Endodermal cell (in vitro differentiated cells): ENCODE results near the gene OR1I1. TPM values are rescaled to one million over a fixed set of nuclear protein-coding genes. Genes with fewer than 3 reads are reported as not detected.

Experiments used
- DNase-seq: peaks from one replicate; pipeline ENCODE4 v3.0.0-alpha.2; 2017
- H3K27ac ChIP-seq: 2 replicates; pipeline ENCODE4 v1.5.1; 2013; ENCODE audit warnings: mild to moderate bottlenecking, low read depth, low read length, moderate library complexity
- H3K27me3 ChIP-seq: 2 replicates; pipeline ENCODE4 v1.6.1; 2013; ENCODE audit warnings: mild to moderate bottlenecking, low read length, moderate library complexity; ENCODE audit not compliant: insufficient read depth, control insufficient read depth, poor library complexity, severe bottlenecking
- H3K36me3 ChIP-seq: 2 replicates; pipeline ENCODE4 v1.7.0; 2013; ENCODE audit warnings: mild to moderate bottlenecking, low read length, moderate library complexity; ENCODE audit not compliant: control insufficient read depth, insufficient read depth
- H3K4me1 ChIP-seq: one replicate; pipeline ENCODE4 v1.7.0; 2013; ENCODE audit warnings: low read length; ENCODE audit not compliant: control insufficient read depth, insufficient read depth
- H3K4me3 ChIP-seq: 2 replicates; pipeline ENCODE4 v1.5.1; 2013; ENCODE audit warnings: mild to moderate bottlenecking, low read length, moderate library complexity
- H3K9ac ChIP-seq: 2 replicates; pipeline ENCODE4 v1.6.1; 2013; ENCODE audit warnings: mild to moderate bottlenecking, low read length, moderate library complexity; ENCODE audit not compliant: poor library complexity, severe bottlenecking; ENCODE audit errors: extremely low read depth
- H3K9me3 ChIP-seq: 2 replicates; pipeline ENCODE4 v1.6.1; 2013; ENCODE audit warnings: mild to moderate bottlenecking, low read length, moderate library complexity; ENCODE audit not compliant: control insufficient read depth
- H3K27ac Mint-ChIP-seq: 2 replicates; pipeline ENCODE4 v1.8.0; 2020; ENCODE audit warnings: mixed read lengths
- H3K27me3 Mint-ChIP-seq: 2 replicates; pipeline ENCODE4 v1.8.0; 2021; ENCODE audit warnings: mild to moderate bottlenecking, mixed read lengths; ENCODE audit not compliant: insufficient read depth
- H3K36me3 Mint-ChIP-seq: 2 replicates; pipeline ENCODE4 v1.8.0; 2020; ENCODE audit warnings: low read depth, mixed read lengths
- H3K4me1 Mint-ChIP-seq: 2 replicates; pipeline ENCODE4 v1.8.0; 2020; ENCODE audit warnings: mixed read lengths
- H3K4me3 Mint-ChIP-seq: 2 replicates; pipeline ENCODE4 v1.8.0; 2020; ENCODE audit warnings: mild to moderate bottlenecking, moderate library complexity, mixed read lengths
- H3K9me3 Mint-ChIP-seq: 2 replicates; pipeline ENCODE4 v1.8.0; 2020; ENCODE audit warnings: mild to moderate bottlenecking, mixed read lengths
- CTCF ChIP-seq: fragments of 200-600 bp; sonication (generic); conservative IDR thresholded peaks from 2 replicates; pipeline ENCODE4 v1.5.0; 2021; ENCODE audit warnings: antibody characterized with exemption, mild to moderate bottlenecking
- whole genome bisulfite sequencing, 2 experiments: methylation state at CpG; one replicate each; pipeline versions ENCODE4 v1.1.5 to v1.1.7; 2013; ENCODE audit warnings: missing lambda C conversion rate in 2 of 2, mixed read lengths in 1 of 2; ENCODE audit not compliant: insufficient coverage in 1 of 2, insufficient read length in 1 of 2; 5-methylcytosine and 5-hydroxymethylcytosine counted together
- total RNA-seq, 2 donors: library from RNA; stranded (reverse); fragmentation: NEBNext Ultra II Directional in 1 of 2; extraction: Animal tissue kit (Norgen Biotek cat#: 25700) in 1 of 2; gene quantifications; 2 replicates in 1 of 2; 3 replicates in 1 of 2; pipeline ENCODE4 v1.2.1, GENCODE V29; 2021

Gene OR1I1
- total RNA-seq, 2 donors from 2014 or later = not detected

- Histone ChIP-seq H3K36me3 (peaks cover 54% of the 10 kb centered on the region), H3K9me3 (peaks cover 6% of the 10 kb centered on the region), H3K27me3 (no peaks in the 10 kb centered on the region), H3K9ac (no peak overlapping the region), H3K27ac (no peak overlapping the region), H3K4me3 (no peak overlapping the region), H3K4me1 (no peaks in the 10 kb centered on the region)
- H3K9me3 Mint-ChIP-seq = no peaks in the 10 kb centered on the region
- no peak for TF ChIP-seq CTCF
- WGBS, 2 experiments = 94% methylated on average over 10 to 14 of the region's 14 CpGs
- H3K4me3 Mint-ChIP-seq = no peak overlapping the region
- H3K4me1 Mint-ChIP-seq = no peaks in the 10 kb centered on the region
- H3K27me3 Mint-ChIP-seq = no peaks in the 10 kb centered on the region
- no peak overlapping the region for H3K27ac Mint-ChIP-seq
- DNase-seq = peak; percentile 56
- peaks cover 59% of the 10 kb centered on the region for H3K36me3 Mint-ChIP-seq
These were observed 38.4 kb downstream of the OR1I1 start for GRCh38 chr19:15120135-15121026.

GRCh38 chr19:15122331-15123030 lies 40.5 kb downstream of the OR1I1 start:
- no peaks in the 10 kb centered on the region for H3K4me1 Mint-ChIP-seq
- WGBS, 2 experiments = 95 to 97% methylated on average over 5 to 21 of the region's 21 CpGs
- H3K27me3 Mint-ChIP-seq = no peaks in the 10 kb centered on the region
- H3K27ac Mint-ChIP-seq = no peak overlapping the region
- DNase-seq = no peak
- no peak for TF ChIP-seq CTCF
- Histone ChIP-seq H3K27ac (no peak overlapping the region), H3K4me3 (no peak overlapping the region), H3K9ac (no peak overlapping the region), H3K36me3 (peaks cover 41% of the 10 kb centered on the region), H3K4me1 (no peaks in the 10 kb centered on the region), H3K9me3 (peaks cover 6% of the 10 kb centered on the region), H3K27me3 (no peaks in the 10 kb centered on the region)
- H3K9me3 Mint-ChIP-seq = no peaks in the 10 kb centered on the region
- H3K36me3 Mint-ChIP-seq = peaks cover 53% of the 10 kb centered on the region
- no peak overlapping the region for H3K4me3 Mint-ChIP-seq

GRCh38 chr19:15123031-15123890 lies 41.2 kb downstream of the OR1I1 start:
- no peaks in the 10 kb centered on the region for H3K4me1 ChIP-seq
- H3K9ac ChIP-seq = no peak overlapping the region
- H3K9me3 ChIP-seq = peaks cover 6% of the 10 kb centered on the region
- Mint-ChIP-seq H3K36me3 (peaks cover 45% of the 10 kb centered on the region), H3K27me3 (no peaks in the 10 kb centered on the region), H3K9me3 (no peaks in the 10 kb centered on the region), H3K4me3 (no peak overlapping the region), H3K4me1 (no peaks in the 10 kb centered on the region), H3K27ac (no peak overlapping the region)
- WGBS, 2 experiments = 95 to 99% methylated on average over 14 to 22 of the region's 22 CpGs
- no peak overlapping the region for H3K27ac ChIP-seq
- no peak overlapping the region for H3K4me3 ChIP-seq
- no peaks in the 10 kb centered on the region for H3K27me3 ChIP-seq
- peaks cover 34% of the 10 kb centered on the region for H3K36me3 ChIP-seq
- no peak for DNase-seq
- no peak for TF ChIP-seq CTCF
